ENCODE results near the gene CRYM. TPM values are rescaled to one million over a fixed set of nuclear protein-coding genes. Genes with fewer than 3 reads are reported as not detected.
"Not testable (repeated sequence)": the region's sequence is repeated elsewhere in the genome, so short reads cannot be mapped to it uniquely, and the experiment has no call there.

Gene CRYM
- total RNA-seq, 1 donor from 2014 or later = 4.8 TPM

GRCh38 chr16:21314339-21314738 lies 36.2 kb upstream of the CRYM start:
- DNase-seq = no peak
- Histone ChIP-seq H3K4me1 (no peaks in the 10 kb centered on the region), H3K4me3 (no peak overlapping the region), H3K36me3 (no peaks in the 10 kb centered on the region), H3K27ac (no peak overlapping the region), H3K27me3 (no peaks in the 10 kb centered on the region), H3K9me3 (no peaks in the 10 kb centered on the region)
- intact Hi-C loops (cut with DNase I) = no loop called here
- TF ChIP-seq CTCF (IDR thresholded peaks at IDR 0.05) = no peak
- no peak for ATAC-seq

- DNase-seq; ATAC-seq; intact Hi-C loops (cut with DNase I): not testable (repeated sequence)
These were observed 34.8 kb upstream of the CRYM start for GRCh38 chr16:21312863-21313372.

GRCh38 chr16:21312046-21312445 lies 34.0 kb upstream of the CRYM start:
- intact Hi-C loops (cut with DNase I); DNase-seq; H3K4me1 ChIP-seq: not testable (repeated sequence)

More at GRCh38 chr16:21312863-21313372, 34.8 kb upstream of the CRYM start:
- not testable (repeated sequence) for H3K27ac ChIP-seq, H3K4me3 ChIP-seq, H3K9me3 ChIP-seq, H3K4me1 ChIP-seq, H3K27me3 ChIP-seq, H3K36me3 ChIP-seq

GRCh38 chr16:21306712-21307111 lies 28.6 kb upstream of the CRYM start:
- H3K36me3 ChIP-seq; H3K9me3 ChIP-seq; ATAC-seq; H3K4me1 ChIP-seq; DNase-seq; intact Hi-C loops (cut with DNase I); H3K27me3 ChIP-seq; H3K27ac ChIP-seq; H3K4me3 ChIP-seq: not testable (repeated sequence)

More at GRCh38 chr16:21312046-21312445, 34.0 kb upstream of the CRYM start:
- H3K36me3 ChIP-seq, ATAC-seq, H3K4me3 ChIP-seq, H3K27me3 ChIP-seq, H3K9me3 ChIP-seq, H3K27ac ChIP-seq: not testable (repeated sequence)

GRCh38 chr16:21302898-21303528 lies 24.9 kb upstream of the CRYM start:
- H3K27ac ChIP-seq = no peak overlapping the region
- ATAC-seq (no peak), DNase-seq (no peak)
- TF ChIP-seq CTCF (IDR thresholded peaks at IDR 0.05) = no peak
- H3K36me3 ChIP-seq = no peaks in the 10 kb centered on the region
- no peaks in the 10 kb centered on the region for H3K9me3 ChIP-seq
- intact Hi-C loops (cut with DNase I) = no loop called here
- no peak overlapping the region for H3K4me3 ChIP-seq
- H3K4me1 ChIP-seq = peaks cover 3% of the 10 kb centered on the region
- no peaks in the 10 kb centered on the region for H3K27me3 ChIP-seq

GRCh38 chr16:21302454-21302853 lies 24.4 kb upstream of the CRYM start:
- DNase-seq (no peak), ATAC-seq (no peak)
- H3K27me3 ChIP-seq = no peaks in the 10 kb centered on the region
- no peaks in the 10 kb centered on the region for H3K36me3 ChIP-seq
- H3K4me1 ChIP-seq = peaks cover 3% of the 10 kb centered on the region
- intact Hi-C loops (cut with DNase I) = no loop called here
- H3K4me3 ChIP-seq = peak overlapping the region; percentile 61
- no peaks in the 10 kb centered on the region for H3K9me3 ChIP-seq
- TF ChIP-seq CTCF (IDR thresholded peaks at IDR 0.05) = no peak
- no peak overlapping the region for H3K27ac ChIP-seq

- H3K27ac ChIP-seq = no peak overlapping the region
- no peak for ATAC-seq
- no peak for DNase-seq
- intact Hi-C loops (cut with DNase I) = no loop called here
- no peaks in the 10 kb centered on the region for H3K36me3 ChIP-seq
- H3K9me3 ChIP-seq = no peaks in the 10 kb centered on the region
- TF ChIP-seq CTCF (IDR thresholded peaks at IDR 0.05) = no peak
- H3K27me3 ChIP-seq = no peaks in the 10 kb centered on the region
- H3K4me1 ChIP-seq = peaks cover 3% of the 10 kb centered on the region
- H3K4me3 ChIP-seq = peak overlapping the region; percentile 61
These were observed 23.8 kb upstream of the CRYM start for GRCh38 chr16:21301895-21302291.

Measured in upper lobe of right lung (tissue), 1 donor.